Kidney epithelial cell (primary cell): ENCODE results near the gene FBXW9. TPM values are rescaled to one million over a fixed set of nuclear protein-coding genes. Genes with fewer than 3 reads are reported as not detected.

Experiments
- DNase-seq: peaks from one replicate; pipeline ENCODE4 v3.0.0-alpha.2; 2010; ENCODE audit warnings: low read depth
- H3K27me3 ChIP-seq: 2 replicates; pipeline ENCODE4 v1.6.0; 2011; ENCODE audit warnings: low read length; ENCODE audit not compliant: control insufficient read depth, insufficient read depth
- H3K36me3 ChIP-seq: 2 replicates; pipeline ENCODE4 v1.5.1; 2011; ENCODE audit warnings: low read length; ENCODE audit not compliant: control insufficient read depth, insufficient read depth
- H3K4me3 ChIP-seq: 2 replicates; pipeline ENCODE4 v1.5.1; 2011; ENCODE audit warnings: low read depth, mild to moderate bottlenecking, control low read depth, low read length
- total RNA-seq: library from RNA; depleted of rRNA; stranded (reverse); fragments of >200 nt; gene quantifications from 2 replicates; pipeline ENCODE4 v1.2.3, GENCODE V29; 2015
- TF ChIP-seq, protein P1 (sequence below): IDR thresholded peaks from 2 replicates; pipeline ENCODE4 v1.5.1; 2011; ENCODE audit warnings: mild to moderate bottlenecking, moderate library complexity, low read length, control low read depth, inconsistent platforms; ENCODE audit not compliant: insufficient read depth, poor library complexity, severe bottlenecking

FBXW9 gene
- total RNA-seq, 1 donor from 2014 or later = 19.0 TPM

GRCh38 chr19:12706332-12706718 is 9.9 kb upstream of the FBXW9 start:
- TF ChIP-seq, protein P1, sequence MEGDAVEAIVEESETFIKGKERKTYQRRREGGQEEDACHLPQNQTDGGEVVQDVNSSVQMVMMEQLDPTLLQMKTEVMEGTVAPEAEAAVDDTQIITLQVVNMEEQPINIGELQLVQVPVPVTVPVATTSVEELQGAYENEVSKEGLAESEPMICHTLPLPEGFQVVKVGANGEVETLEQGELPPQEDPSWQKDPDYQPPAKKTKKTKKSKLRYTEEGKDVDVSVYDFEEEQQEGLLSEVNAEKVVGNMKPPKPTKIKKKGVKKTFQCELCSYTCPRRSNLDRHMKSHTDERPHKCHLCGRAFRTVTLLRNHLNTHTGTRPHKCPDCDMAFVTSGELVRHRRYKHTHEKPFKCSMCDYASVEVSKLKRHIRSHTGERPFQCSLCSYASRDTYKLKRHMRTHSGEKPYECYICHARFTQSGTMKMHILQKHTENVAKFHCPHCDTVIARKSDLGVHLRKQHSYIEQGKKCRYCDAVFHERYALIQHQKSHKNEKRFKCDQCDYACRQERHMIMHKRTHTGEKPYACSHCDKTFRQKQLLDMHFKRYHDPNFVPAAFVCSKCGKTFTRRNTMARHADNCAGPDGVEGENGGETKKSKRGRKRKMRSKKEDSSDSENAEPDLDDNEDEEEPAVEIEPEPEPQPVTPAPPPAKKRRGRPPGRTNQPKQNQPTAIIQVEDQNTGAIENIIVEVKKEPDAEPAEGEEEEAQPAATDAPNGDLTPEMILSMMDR = no peak
- no peak for DNase-seq
- Histone ChIP-seq H3K27me3 (no peaks in the 10 kb centered on the region), H3K4me3 (no peak overlapping the region), H3K36me3 (peaks cover 14% of the 10 kb centered on the region)

DNA sequence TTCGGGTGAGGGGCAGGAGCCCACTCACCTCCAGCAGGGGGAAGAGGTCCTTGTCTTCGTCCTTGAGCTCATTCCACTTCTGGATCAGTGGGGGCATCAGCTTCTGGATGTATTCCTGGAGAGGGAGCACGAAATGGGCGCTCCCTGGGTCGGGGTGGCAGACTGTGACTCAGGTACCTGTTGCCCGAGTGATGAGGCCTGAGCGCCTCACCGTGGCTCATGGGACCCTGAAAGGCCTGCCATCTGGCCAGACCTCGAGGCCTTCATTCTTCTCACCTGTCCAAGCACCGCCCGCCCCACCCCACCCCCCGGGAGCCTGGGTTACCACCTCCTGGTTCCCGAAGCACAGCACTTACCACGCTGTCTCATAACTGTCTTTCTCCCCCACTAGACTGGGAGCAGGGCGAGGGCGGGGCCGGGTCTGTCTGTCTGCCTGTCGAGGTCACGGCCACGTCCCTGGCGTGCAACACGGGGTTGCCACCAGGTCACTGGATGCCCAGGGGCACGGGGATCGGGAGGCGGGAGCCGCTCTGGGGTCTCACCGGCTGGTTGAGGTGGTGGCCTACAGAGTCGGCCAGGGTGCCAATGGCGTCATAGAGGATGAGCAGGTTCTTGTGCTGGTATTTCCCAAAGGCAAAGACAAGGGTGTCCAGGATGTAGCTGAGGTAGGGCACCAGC is 9.4 kb upstream of the FBXW9 start:
- no peak overlapping the region for H3K4me3 ChIP-seq
- H3K36me3 ChIP-seq = peaks cover 14% of the 10 kb centered on the region
- H3K27me3 ChIP-seq = no peaks in the 10 kb centered on the region
- TF ChIP-seq, protein P1 = no peak
- DNase-seq = no peak

GRCh38 chr19:12705169-12705568 is 8.7 kb upstream of the FBXW9 start:
- Histone ChIP-seq H3K27me3 (no peaks in the 10 kb centered on the region), H3K4me3 (no peak overlapping the region), H3K36me3 (peaks cover 10% of the 10 kb centered on the region)
- TF ChIP-seq, protein P1 = no peak
- DNase-seq = no peak

GRCh38 chr19:12703046-12703445 is 6.6 kb upstream of the FBXW9 start:
- peaks cover 10% of the 10 kb centered on the region for H3K36me3 ChIP-seq
- no peaks in the 10 kb centered on the region for H3K27me3 ChIP-seq
- DNase-seq = no peak
- H3K4me3 ChIP-seq = no peak overlapping the region
- TF ChIP-seq, protein P1 = no peak

DNA sequence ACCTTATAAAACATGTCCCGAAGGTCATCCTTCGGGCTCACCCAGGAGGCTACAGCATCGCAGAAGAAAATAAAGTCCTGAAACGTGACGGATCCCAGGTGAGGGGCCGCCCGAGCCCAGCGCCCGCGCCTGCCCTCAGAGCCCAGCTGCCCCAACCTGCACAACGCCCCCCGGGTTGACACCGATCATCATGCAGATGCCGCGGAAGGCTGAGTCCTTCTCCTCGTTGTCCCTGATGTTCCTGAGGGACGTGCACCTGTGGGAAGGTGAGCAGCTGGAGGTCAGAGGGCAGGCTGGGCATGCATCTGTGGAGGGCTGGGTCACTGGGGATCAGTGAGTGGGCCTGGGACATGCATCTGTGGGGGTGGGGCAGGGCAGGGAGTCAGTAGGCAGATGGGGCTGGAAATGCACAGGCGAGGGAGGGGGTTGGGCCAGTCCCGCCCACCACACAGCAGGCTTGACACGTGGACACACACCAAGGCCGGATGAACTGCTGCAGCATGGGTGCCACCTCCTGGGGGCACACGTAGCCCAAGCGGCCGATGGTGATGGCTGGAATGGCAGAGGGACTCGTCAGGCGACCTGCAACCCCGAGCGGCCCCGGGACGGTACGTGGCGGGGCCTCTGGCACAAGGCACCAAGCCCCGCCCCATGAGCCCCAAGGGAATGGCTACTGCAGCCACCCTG is 5.3 kb upstream of the FBXW9 start:
- Histone ChIP-seq H3K27me3 (no peaks in the 10 kb centered on the region), H3K4me3 (no peak overlapping the region), H3K36me3 (peaks cover 10% of the 10 kb centered on the region)
- DNase-seq = no peak
- TF ChIP-seq, protein P1 = no peak
